Spleen (tissue), 11 donors: ENCODE results near the gene ZNRF3. TPM values are rescaled to one million over a fixed set of nuclear protein-coding genes. Genes with fewer than 3 reads are reported as not detected.

Experiments used
- DNase-seq: peaks from one replicate; pipeline ENCODE4 v3.0.0-alpha.2; 2020
- H3K27ac ChIP-seq, 8 donors: fragments of 200-600 bp; sonication (generic) in 7 of 8; 1 replicate in 4 of 8; 2 replicates in 4 of 8; pipeline versions ENCODE4 v1.5.0 to v1.8.0; 2016 to 2021; ENCODE audit warnings: inconsistent platforms in 4 of 8, mild to moderate bottlenecking in 4 of 8, moderate library complexity in 1 of 8
- H3K27me3 ChIP-seq, 7 donors: fragments of 200-600 bp; sonication (generic) in 6 of 7; replicated peaks in 1 of 7; 1 replicate in 4 of 7; 2 replicates in 3 of 7; pipeline versions ENCODE4 v1.5.0 to v1.8.0; 2016 to 2021; ENCODE audit warnings: inconsistent platforms in 3 of 7, mild to moderate bottlenecking in 1 of 7
- H3K36me3 ChIP-seq, 6 donors: fragments of 200-600 bp; sonication (generic) in 5 of 6; 1 replicate in 4 of 6; 2 replicates in 2 of 6; pipeline versions ENCODE4 v1.5.0 to v1.8.0; 2016 to 2021; ENCODE audit warnings: inconsistent platforms in 2 of 6
- H3K4me1 ChIP-seq, 6 donors: fragments of 200-600 bp; sonication (generic) in 5 of 6; 1 replicate in 3 of 6; 2 replicates in 3 of 6; pipeline versions ENCODE4 v1.5.0 to v1.8.0; 2016 to 2021; ENCODE audit warnings: inconsistent platforms in 3 of 6
- H3K4me3 ChIP-seq, 8 donors: fragments of 200-600 bp; sonication (generic) in 7 of 8; 1 replicate in 4 of 8; 2 replicates in 4 of 8; pipeline versions ENCODE4 v1.5.0 to v1.8.0; 2016 to 2021; ENCODE audit warnings: inconsistent platforms in 4 of 8, mild to moderate bottlenecking in 4 of 8, moderate library complexity in 2 of 8
- H3K9me3 ChIP-seq, 8 donors: fragments of 200-600 bp; sonication (generic) in 7 of 8; 1 replicate in 4 of 8; 2 replicates in 4 of 8; pipeline versions ENCODE4 v1.5.0 to v1.8.0; 2016 to 2021; ENCODE audit warnings: inconsistent platforms in 4 of 8
- CTCF ChIP-seq, 11 experiments: fragments of 200-600 bp in 7 of 11; fragments of 450-650 bp in 4 of 11; sonication (generic) in 4 of 11; IDR thresholded peaks in 8 of 11; conservative IDR thresholded peaks in 3 of 11; 1 replicate in 7 of 11; 2 replicates in 4 of 11; pipeline versions ENCODE4 v1.4.0 to v1.8.0; 2016 to 2021; ENCODE audit warnings: antibody characterized with exemption in 11 of 11, inconsistent platforms in 4 of 11, mild to moderate bottlenecking in 1 of 11
- POLR2A ChIP-seq, 3 donors: fragments of 450-650 bp; IDR thresholded peaks; one replicate each; pipeline ENCODE4 v1.5.1; 2017; ENCODE audit warnings: antibody characterized with exemption in 3 of 3, mild to moderate bottlenecking in 1 of 3
- POLR2AphosphoS5 ChIP-seq, 3 donors: sonication (generic); formaldehyde crosslinking; IDR thresholded peaks; one replicate each; pipeline ENCODE4 v1.5.1; 2017; ENCODE audit warnings: antibody characterized with exemption in 3 of 3
- WGBS, 5 donors: extraction: QIAGEN DNeasy Blood & Tissue Kit in 3 of 5; methylation state at CpG; one replicate each; pipeline versions ENCODE4 v1.1.5 to v1.1.7; 2013 to 2018; 5-methylcytosine and 5-hydroxymethylcytosine counted together
- intact Hi-C: fragments of 100-400 bp; cut with DNase I; formaldehyde crosslinking; loops from one replicate; pipeline ENCODE4 v1.15.0; 2023; ENCODE audit warnings: low total_unique reads
- polyA plus RNA-seq, 3 donors: library from polyadenylated mRNA; stranded (reverse); fragments of 200-250 nt; gene quantifications; one replicate each; pipeline ENCODE4 v1.2.1, GENCODE V29; 2013
- total RNA-seq, 7 donors: library from RNA; depleted of rRNA in 3 of 7; stranded (reverse); fragments of >200 nt in 3 of 7; fragmentation: NEBNext Ultra II Directional in 4 of 7; extraction: Animal tissue kit (Norgen Biotek cat#: 25700) in 4 of 7; gene quantifications; one replicate each; pipeline versions ENCODE4 v1.1.0 to v1.2.1, GENCODE V29; 2016 to 2021
- donor health status: healthy with polysubstance abuse.
- donor health status: DM: no; HTN: no; CAD: no; lungs with moderate emphysema.
- donor health status: DM: no; HTN: no; CAD: no.
- donor health status: Bipolar disorder and iron deficiency.
- donor health status: healthy.
- donor health status: DM: no; HTN: no; CAD: no.
- donor health status: DM: yes; HTN: yes; CAD: no.

Gene ZNRF3
- total and polyA plus RNA-seq, 10 donors = 0.15 to 4.5 (median 2.6) TPM

GRCh38 chr22:28855355-28856094 is 27.8 kb upstream of the ZNRF3 start:
- H3K9me3 ChIP-seq = no peaks in the 10 kb centered on the region
- 20 to 32% (median 26%) methylated on average over 6 of the region's 6 CpGs for WGBS, 5 donors
- no peak for DNase-seq
- no peak overlapping the region for H3K27ac ChIP-seq
- H3K4me1 ChIP-seq = peaks cover 0 to 4% (median 0%) of the 10 kb centered on the region in 6 donors
- intact Hi-C loops = loop anchor here (2.0 kb wide), 1 partner anchor 185 kb away; no protein-coding TSS in a partner anchor
- H3K36me3 ChIP-seq = no peaks in the 10 kb centered on the region
- no peaks in the 10 kb centered on the region for H3K27me3 ChIP-seq
- peak; percentile 74 to 95 (median 90) for TF ChIP-seq CTCF (IDR thresholded peaks at IDR 0.05 in 8 of 11, conservative IDR thresholded peaks at IDR 0.05 in 3 of 11)
- no peak for TF ChIP-seq POLR2AphosphoS5 (IDR thresholded peaks at IDR 0.05)
- TF ChIP-seq POLR2A (IDR thresholded peaks at IDR 0.05) = no peak
- no peak overlapping the region for H3K4me3 ChIP-seq

- Histone ChIP-seq H3K4me1 (peaks cover 0 to 4% (median 0%) of the 10 kb centered on the region in 6 donors), H3K27me3 (no peaks in the 10 kb centered on the region), H3K9me3 (no peaks in the 10 kb centered on the region), H3K27ac (no peak overlapping the region), H3K36me3 (no peaks in the 10 kb centered on the region), H3K4me3 (no peak overlapping the region)
- intact Hi-C loops = no loop called here
- 83 to 95% (median 88%) methylated on average over 1 of the region's 1 CpG for WGBS, 5 donors
- TF ChIP-seq POLR2AphosphoS5 (IDR thresholded peaks at IDR 0.05) = no peak
- TF ChIP-seq CTCF (IDR thresholded peaks at IDR 0.05 in 8 of 11, conservative IDR thresholded peaks at IDR 0.05 in 3 of 11) = no peak
- TF ChIP-seq POLR2A (IDR thresholded peaks at IDR 0.05) = no peak
- no peak for DNase-seq
Observed at GRCh38 chr22:28856095-28856455, 27.3 kb upstream of the ZNRF3 start.

DNA sequence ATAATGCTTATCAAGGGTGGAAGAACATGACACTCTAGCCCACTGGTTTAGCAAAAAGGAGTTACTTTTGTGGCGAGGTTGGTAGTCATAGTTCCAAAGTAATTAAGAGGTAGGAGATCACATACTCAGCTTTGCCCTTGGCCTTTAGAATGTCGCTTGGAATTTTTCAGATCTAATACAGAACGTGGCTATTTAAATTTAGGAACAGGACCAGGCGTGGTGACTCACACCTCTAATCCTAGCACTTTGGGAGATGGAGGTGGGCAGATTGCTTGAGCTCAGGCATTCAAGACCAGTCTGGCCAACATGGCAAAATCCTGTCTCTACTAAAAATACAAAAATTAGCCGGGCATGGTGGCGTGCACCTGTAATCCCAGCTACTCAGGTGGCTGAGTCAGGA is 26.1 kb upstream of the ZNRF3 start:
- Histone ChIP-seq H3K27ac (no peak overlapping the region), H3K36me3 (no peaks in the 10 kb centered on the region), H3K4me3 (no peak overlapping the region), H3K9me3 (no peaks in the 10 kb centered on the region), H3K4me1 (peaks cover 0 to 4% (median 0%) of the 10 kb centered on the region in 6 donors), H3K27me3 (no peaks in the 10 kb centered on the region)
- intact Hi-C loops = no loop called here
- peak; percentile 20 for DNase-seq
- TF ChIP-seq POLR2AphosphoS5 (IDR thresholded peaks at IDR 0.05) = no peak
- TF ChIP-seq POLR2A (IDR thresholded peaks at IDR 0.05) = no peak
- TF ChIP-seq CTCF (IDR thresholded peaks at IDR 0.05 in 8 of 11, conservative IDR thresholded peaks at IDR 0.05 in 3 of 11) = no peak
- WGBS, 5 donors = 85 to 90% (median 89%) methylated on average over 6 of the region's 6 CpGs

DNA sequence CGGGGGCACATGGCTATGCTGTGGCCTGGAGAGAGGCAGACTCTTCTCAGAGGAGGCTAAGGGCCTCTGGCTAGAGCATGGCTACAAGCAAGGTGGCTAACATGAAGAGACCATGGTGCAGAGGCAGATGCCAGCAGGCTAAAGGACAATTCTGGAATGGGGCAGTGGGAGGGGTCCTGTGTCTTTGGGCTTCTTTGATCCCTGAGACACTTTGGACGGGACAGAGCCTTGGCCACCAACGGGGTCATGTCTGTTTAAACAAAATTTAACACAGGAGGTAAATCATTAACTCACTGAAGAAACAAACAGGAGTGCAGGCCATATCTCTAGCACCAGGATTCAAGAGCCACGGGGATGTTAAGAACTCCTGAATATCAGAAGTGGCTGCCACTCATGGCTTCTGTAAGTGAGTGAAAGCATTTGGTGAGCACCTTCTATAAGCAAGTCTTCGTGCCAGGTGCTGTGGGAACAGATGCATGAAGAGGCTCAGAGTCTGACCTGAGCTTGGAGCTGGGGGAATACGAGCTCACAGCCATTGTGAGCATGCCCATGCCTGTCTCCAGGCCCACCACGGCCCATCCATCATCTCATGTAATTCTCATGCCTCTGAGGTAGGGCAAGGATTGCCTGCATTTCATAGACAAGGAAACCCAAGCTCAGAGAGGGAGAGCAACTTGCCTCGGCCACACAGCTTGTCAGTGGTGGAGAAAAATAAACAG is 18.3 kb upstream of the ZNRF3 start:
- no peaks in the 10 kb centered on the region for H3K27me3 ChIP-seq
- H3K9me3 ChIP-seq = peaks cover 0 to 7% (median 0%) of the 10 kb centered on the region in 8 donors
- H3K4me1 ChIP-seq = peaks cover 0 to 6% (median 0%) of the 10 kb centered on the region in 6 donors
- no peak for TF ChIP-seq CTCF (IDR thresholded peaks at IDR 0.05 in 8 of 11, conservative IDR thresholded peaks at IDR 0.05 in 3 of 11)
- H3K27ac ChIP-seq = no peak overlapping the region
- no peaks in the 10 kb centered on the region for H3K36me3 ChIP-seq
- no peak overlapping the region for H3K4me3 ChIP-seq
- intact Hi-C loops = no loop called here
- peak; percentile 41 for DNase-seq
- WGBS, 5 donors = 76 to 90% (median 84%) methylated on average over 8 of the region's 8 CpGs
